ENCODE measurements around the gene ABCD4.

ABCD4 gene

DNA sequence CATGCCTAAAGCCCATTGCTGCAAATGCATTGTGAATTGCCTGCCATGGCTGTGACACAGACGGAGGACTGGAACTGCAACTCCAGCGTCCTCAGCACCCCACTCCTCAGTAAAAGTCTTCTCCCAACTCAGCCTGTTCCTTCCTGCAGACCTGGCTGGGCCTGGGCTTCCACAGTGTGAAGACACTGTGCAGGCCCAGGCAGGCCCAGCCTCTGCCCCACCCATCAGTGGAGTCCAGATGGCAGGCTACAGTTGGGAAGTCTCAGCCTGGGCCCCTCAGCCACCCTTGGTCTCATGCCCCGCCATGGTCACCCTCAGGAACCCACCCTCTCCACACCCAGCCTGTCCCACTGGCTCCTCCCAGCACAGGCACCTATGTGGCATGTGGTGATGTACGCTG, 41.4 kb downstream of the ABCD4 start:
- Histone ChIP-seq H3K4me1 (ENCODE audit: insufficient read depth, poor library complexity, severe bottlenecking) (peaks cover 6% of the 10 kb centered on the region), H3K27me3 (ENCODE audit: insufficient read depth, poor library complexity, severe bottlenecking) (peaks cover 12% of the 10 kb centered on the region), H3K27ac (ENCODE audit: poor library complexity, severe bottlenecking) (no peak overlapping the region), H3K4me3 (ENCODE audit: severe bottlenecking) (no peak overlapping the region), H3K36me3 (ENCODE audit: low read depth) (no peaks in the 10 kb centered on the region), H3K9me3 (ENCODE audit: severe bottlenecking) (no peaks in the 10 kb centered on the region)
- TF ChIP-seq, protein P1, sequence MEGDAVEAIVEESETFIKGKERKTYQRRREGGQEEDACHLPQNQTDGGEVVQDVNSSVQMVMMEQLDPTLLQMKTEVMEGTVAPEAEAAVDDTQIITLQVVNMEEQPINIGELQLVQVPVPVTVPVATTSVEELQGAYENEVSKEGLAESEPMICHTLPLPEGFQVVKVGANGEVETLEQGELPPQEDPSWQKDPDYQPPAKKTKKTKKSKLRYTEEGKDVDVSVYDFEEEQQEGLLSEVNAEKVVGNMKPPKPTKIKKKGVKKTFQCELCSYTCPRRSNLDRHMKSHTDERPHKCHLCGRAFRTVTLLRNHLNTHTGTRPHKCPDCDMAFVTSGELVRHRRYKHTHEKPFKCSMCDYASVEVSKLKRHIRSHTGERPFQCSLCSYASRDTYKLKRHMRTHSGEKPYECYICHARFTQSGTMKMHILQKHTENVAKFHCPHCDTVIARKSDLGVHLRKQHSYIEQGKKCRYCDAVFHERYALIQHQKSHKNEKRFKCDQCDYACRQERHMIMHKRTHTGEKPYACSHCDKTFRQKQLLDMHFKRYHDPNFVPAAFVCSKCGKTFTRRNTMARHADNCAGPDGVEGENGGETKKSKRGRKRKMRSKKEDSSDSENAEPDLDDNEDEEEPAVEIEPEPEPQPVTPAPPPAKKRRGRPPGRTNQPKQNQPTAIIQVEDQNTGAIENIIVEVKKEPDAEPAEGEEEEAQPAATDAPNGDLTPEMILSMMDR (IDR thresholded peaks at IDR 0.05; ENCODE audit: poor library complexity, severe bottlenecking) = no peak
- peak; percentile 82 for ATAC-seq (ENCODE audit: low read depth)
- no peak for DNase-seq (ENCODE audit: low spot score)

DNA sequence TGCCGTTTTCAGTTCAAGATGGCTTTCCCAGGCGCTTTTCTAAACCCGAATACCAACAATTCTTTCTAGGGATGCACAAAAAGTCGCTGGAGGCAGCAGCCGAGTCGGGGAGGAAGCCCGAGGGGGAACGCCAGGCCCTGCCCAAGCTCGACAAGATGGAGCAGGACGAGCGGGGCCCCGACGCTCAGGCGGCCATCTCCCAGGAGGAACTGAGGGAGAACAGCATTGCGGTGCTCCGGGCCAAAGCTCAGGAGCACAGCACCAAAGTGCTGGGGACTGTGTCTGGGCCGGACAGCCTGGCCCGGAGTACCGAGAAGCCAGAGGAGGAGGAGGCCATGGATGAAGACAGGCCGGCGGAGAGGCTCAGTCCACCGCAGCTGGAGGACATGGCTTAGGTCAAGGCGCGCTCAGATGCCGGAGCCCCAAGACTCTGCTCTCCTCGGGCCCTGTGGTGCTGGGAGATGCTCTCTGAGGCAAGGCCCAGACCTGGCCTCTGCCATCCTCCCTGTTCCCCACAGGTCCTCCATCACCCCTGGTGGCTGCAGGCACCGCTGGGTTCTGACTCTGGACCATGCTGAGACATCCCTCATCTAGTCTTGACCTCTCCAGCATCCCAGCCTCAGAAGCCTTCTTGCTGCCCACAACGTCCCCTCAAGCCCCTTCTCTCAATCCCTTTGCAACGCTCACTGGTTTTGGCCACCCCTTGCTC, 42.1 kb downstream of the ABCD4 start:
- no peaks in the 10 kb centered on the region for H3K36me3 ChIP-seq (ENCODE audit: low read depth)
- no peak for DNase-seq (ENCODE audit: low spot score)

DNA sequence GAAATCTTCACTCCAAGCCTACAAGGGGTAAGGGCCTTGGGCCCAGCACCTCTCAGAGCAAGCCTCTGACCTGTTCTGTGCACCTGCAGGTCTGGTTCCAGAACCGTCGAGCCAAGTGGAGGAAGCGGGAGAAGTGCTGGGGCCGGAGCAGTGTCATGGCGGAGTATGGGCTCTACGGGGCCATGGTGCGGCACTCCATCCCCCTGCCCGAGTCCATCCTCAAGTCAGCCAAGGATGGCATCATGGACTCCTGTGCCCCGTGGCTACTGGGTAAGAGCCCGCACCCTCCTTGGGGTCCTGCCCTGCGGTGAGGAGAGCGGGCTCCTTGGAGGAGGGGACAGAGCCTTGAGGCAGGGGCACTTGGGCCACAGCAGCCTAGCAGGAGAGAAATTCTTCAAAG, 43.2 kb downstream of the ABCD4 start:
- Histone ChIP-seq H3K27ac (ENCODE audit: poor library complexity, severe bottlenecking) (no peak overlapping the region), H3K4me3 (ENCODE audit: severe bottlenecking) (no peak overlapping the region), H3K27me3 (ENCODE audit: insufficient read depth, poor library complexity, severe bottlenecking) (peaks cover 12% of the 10 kb centered on the region), H3K9me3 (ENCODE audit: severe bottlenecking) (no peaks in the 10 kb centered on the region), H3K36me3 (ENCODE audit: low read depth) (no peaks in the 10 kb centered on the region), H3K4me1 (ENCODE audit: insufficient read depth, poor library complexity, severe bottlenecking) (peaks cover 6% of the 10 kb centered on the region)
- no peak for ATAC-seq (ENCODE audit: low read depth)
- TF ChIP-seq, protein P1 (IDR thresholded peaks at IDR 0.05; ENCODE audit: poor library complexity, severe bottlenecking) = no peak
- DNase-seq (ENCODE audit: low spot score) = no peak

More for the DNA sequence above, 42.1 kb downstream of the ABCD4 start:
- peaks cover 6% of the 10 kb centered on the region for H3K4me1 ChIP-seq (ENCODE audit: insufficient read depth, poor library complexity, severe bottlenecking)
- H3K27me3 ChIP-seq (ENCODE audit: insufficient read depth, poor library complexity, severe bottlenecking) = peaks cover 12% of the 10 kb centered on the region
- TF ChIP-seq, protein P1 (IDR thresholded peaks at IDR 0.05; ENCODE audit: poor library complexity, severe bottlenecking) = no peak
- no peak overlapping the region for H3K4me3 ChIP-seq (ENCODE audit: severe bottlenecking)
- H3K9me3 ChIP-seq (ENCODE audit: severe bottlenecking) = no peaks in the 10 kb centered on the region
- no peak overlapping the region for H3K27ac ChIP-seq (ENCODE audit: poor library complexity, severe bottlenecking)
- no peak for ATAC-seq (ENCODE audit: low read depth)

DNA sequence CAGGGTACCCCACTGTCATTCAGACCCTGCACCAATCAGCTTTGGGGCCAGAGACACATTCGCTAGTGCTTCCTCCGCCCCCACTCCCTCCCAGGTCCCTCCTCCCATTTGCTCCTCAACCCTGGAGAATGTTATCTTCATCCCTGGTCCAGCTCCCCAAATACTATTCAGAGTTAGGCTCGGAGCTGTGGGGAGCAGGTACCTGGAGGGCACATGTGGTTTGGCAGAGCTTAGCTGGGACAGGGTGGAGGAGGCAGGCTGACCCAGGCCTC, 44.0 kb downstream of the ABCD4 start:
- Histone ChIP-seq H3K9me3 (ENCODE audit: severe bottlenecking) (no peaks in the 10 kb centered on the region), H3K4me1 (ENCODE audit: insufficient read depth, poor library complexity, severe bottlenecking) (peaks cover 6% of the 10 kb centered on the region), H3K36me3 (ENCODE audit: low read depth) (no peaks in the 10 kb centered on the region), H3K27me3 (ENCODE audit: insufficient read depth, poor library complexity, severe bottlenecking) (peaks cover 12% of the 10 kb centered on the region), H3K27ac (ENCODE audit: poor library complexity, severe bottlenecking) (no peak overlapping the region), H3K4me3 (ENCODE audit: severe bottlenecking) (no peak overlapping the region)
- DNase-seq (ENCODE audit: low spot score) (no peak), ATAC-seq (ENCODE audit: low read depth) (no peak)
- TF ChIP-seq, protein P1 (IDR thresholded peaks at IDR 0.05; ENCODE audit: poor library complexity, severe bottlenecking) = no peak

DNA sequence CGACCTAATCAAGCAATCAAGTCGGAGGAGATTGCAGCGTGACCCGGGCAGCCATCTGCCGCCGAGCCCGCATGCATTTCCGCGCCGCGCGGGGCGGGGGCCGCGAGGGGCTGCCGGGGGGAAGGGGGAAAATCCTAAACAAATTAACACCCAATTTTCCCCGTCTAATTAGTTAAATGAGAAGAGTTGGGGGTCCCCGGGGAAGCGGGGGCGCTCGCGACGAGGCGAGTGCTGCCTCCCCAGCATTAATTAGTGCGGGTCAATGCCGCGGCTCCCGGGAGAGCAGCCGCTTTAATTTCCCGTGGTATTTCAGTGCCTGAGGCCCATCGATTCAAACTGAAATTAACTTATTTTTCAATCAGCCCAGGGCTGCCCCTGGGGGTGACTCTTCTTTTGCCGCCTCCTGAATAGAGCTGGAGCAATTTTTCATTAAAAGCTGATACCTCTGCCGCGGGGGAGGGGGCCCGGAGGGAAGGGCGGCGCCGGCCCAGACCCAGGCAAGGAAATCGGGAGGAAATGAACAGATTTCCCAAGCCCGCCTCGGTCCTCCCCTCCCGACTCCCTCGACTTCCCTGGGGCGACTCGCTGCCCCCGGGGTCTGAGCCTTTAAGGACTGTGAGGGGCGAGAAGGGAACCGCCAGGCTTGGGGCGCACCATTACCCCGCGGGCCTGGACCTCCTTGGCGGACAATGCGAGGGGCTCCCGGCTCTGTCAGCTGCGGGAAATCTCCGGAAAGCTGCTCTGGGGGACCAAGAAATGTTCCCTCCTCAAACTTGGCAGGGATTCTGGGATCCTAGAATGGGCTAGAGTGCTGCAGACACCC, 44.6 kb downstream of the ABCD4 start:
- Histone ChIP-seq H3K36me3 (ENCODE audit: low read depth) (no peaks in the 10 kb centered on the region), H3K9me3 (ENCODE audit: severe bottlenecking) (no peaks in the 10 kb centered on the region), H3K4me3 (ENCODE audit: severe bottlenecking) (peak overlapping the region; percentile 37), H3K4me1 (ENCODE audit: insufficient read depth, poor library complexity, severe bottlenecking) (peaks cover 6% of the 10 kb centered on the region), H3K27ac (ENCODE audit: poor library complexity, severe bottlenecking) (no peak overlapping the region), H3K27me3 (ENCODE audit: insufficient read depth, poor library complexity, severe bottlenecking) (peaks cover 12% of the 10 kb centered on the region)
- DNase-seq (ENCODE audit: low spot score) (no peak), ATAC-seq (ENCODE audit: low read depth) (no peak)
- TF ChIP-seq, protein P1 (IDR thresholded peaks at IDR 0.05; ENCODE audit: poor library complexity, severe bottlenecking) = no peak
